SK-MEL-5 (cell line): ENCODE measurements around the gene HAPLN1. TPM values are rescaled to one million over a fixed set of nuclear protein-coding genes. Genes with fewer than 3 reads are reported as not detected.
"Not testable (repeated sequence)": the region's sequence is repeated elsewhere in the genome, so short reads cannot be mapped to it uniquely, and the experiment has no call there.

Experiments used
- DNase-seq: peaks from one replicate; pipeline ENCODE4 v3.0.0-alpha.2; 2016; ENCODE audit warnings: low read depth, low spot score
- in situ Hi-C: cut with HindIII; loops from 2 replicates; pipeline ENCODE4 v1.10.0; 2016; ENCODE audit warnings: low sequenced_read_pairs, high pct_unique_total_duplicates, low pct_unique_long_range_greater_than_20kb
- polyA plus RNA-seq, 2 experiments: library from polyadenylated mRNA; depleted of rRNA; stranded (reverse); fragments of >200 nt; gene quantifications; 2 replicates each; pipeline ENCODE4 v1.2.3, GENCODE V29; 2015
- total RNA-seq: library from RNA; depleted of rRNA; stranded (reverse); fragments of >200 nt; shearing (Covaris generic); gene quantifications from 2 replicates; pipeline ENCODE4 v1.2.3, GENCODE V29; 2014; rRNA removed

The HAPLN1 gene
- not detected in 2 replicates for total RNA-seq
- not detected in 2 replicates for polyA plus RNA-seq (2015; cell fraction: cytosol; rRNA removed)
- not detected in 2 replicates for polyA plus RNA-seq (2015; cell fraction: nucleus; rRNA removed)

GRCh38 chr5:83720836-83721537 is at the start of gene HAPLN1:
Gene HAPLN1, minus strand, starts transcription at chr5:83720855. Its CDS starts 47,332 bp downstream, at chr5:83673523.
- in situ Hi-C loops, result no loop called here
- no peak for DNase-seq

DNA sequence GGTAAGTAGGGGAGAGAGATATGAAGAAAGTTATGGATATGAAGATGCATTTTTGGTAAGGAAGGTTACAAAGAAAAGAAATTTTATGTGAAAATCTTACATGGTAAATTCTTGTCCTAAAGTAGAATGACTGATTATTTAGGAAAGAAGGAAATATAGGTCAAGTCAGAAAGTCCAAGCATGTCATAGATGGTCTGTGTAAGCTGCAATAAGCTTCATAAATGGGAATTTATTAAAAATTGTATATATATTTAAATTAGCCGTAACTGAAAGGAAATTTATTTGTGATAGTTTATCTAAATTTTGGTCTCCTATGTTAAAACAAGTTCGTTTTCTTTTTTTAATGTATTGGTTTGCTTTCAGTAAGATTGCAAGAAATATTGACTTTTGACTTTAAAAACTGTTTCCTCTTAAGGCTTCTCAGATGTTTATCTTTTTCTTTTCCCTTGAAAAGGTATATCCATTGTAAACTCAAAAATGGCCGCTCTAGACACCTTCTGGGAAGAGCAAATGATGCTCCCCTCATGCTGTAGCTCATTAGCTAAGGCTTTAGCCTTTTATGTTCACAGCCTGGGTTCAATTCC is 46.8 kb upstream of the HAPLN1 start:
- in situ Hi-C loops, result no loop called here
- DNase-seq, result no peak

DNA sequence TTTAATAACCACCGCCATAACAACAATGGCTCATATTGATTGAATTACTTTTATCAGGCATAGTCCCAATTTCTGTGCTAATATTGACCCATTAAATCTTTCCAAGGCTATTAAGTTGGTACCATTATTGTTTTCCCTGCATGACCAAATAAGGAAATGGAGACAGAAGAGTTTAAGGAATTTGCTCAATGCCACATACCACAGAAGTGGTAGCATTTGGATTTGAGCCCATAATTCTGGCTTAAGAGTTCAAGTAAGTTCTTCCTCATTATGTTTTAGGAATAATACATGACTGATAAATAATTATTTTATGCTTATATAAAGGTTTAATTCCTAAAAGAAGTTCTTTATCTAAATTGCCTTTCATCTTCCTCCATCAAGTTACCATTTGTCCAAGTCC is 43.4 kb upstream of the HAPLN1 start:
- no peak for DNase-seq

GRCh38 chr5:83760579-83760978 is 39.9 kb upstream of the HAPLN1 start:
- in situ Hi-C loops, result no loop called here

More for the DNA sequence above, 43.4 kb upstream of the HAPLN1 start:
- in situ Hi-C loops, result no loop called here

DNA sequence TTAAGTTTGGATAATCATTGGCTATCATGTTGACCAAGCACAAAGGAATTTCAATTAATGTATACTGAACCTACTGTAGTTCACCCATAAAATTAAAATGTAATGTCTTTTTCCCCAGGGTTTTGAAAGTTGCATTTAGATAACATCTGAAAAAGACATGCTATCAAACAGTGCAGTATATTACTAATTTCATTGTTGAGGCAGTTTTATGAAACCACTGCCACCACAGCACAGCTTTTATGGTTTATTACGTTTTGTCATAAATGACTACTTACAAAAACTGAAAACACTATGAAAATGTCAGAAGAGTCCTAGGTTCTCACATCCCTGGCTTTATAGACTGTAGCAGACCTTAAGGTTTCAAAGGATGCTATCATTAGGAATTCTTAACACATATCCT is 32.0 kb upstream of the HAPLN1 start:
- in situ Hi-C loops, result no loop called here
- DNase-seq, result no peak

More at GRCh38 chr5:83760579-83760978, 39.9 kb upstream of the HAPLN1 start:
- DNase-seq, result no peak

DNA sequence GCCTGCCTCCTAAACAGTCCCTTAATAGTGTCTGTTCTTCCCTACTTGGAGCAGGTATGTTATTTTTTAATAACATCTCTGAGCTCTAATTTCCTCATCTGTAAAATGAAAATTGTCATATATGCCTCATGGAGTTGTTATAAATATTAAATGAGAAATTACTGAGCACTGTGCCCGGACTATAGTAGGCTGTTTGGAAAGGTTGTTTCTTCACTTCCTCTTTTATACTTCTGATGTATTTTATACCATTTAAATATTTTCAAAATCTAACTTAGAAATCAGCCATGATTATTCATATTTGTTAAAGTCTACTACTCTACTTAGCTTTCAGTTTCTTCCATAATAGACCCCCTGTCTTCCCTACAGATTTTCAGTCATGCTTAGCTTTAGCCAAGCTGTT is 30.5 kb upstream of the HAPLN1 start:
- in situ Hi-C loops, result no loop called here
- no peak for DNase-seq

DNA sequence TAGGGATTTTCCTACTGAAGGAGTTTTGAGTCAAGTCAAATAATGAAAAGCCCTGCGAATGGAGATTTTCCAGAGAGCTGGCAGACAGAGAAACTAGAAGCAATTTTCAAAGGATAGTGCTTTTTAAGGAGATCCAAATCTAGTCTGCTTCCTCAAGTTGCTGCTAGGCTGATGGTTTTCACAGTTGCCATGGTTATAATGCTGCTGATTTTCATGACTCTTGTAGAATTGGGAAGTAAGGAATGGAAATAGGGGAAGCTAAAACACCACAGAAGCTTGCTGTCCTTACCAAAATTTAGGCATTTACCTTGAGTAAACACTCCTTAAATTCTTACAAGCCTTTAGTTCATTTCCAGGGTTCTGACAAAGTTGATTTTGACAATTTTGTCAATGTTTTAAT is 30.1 kb upstream of the HAPLN1 start:
- DNase-seq, result no peak
- in situ Hi-C loops, result no loop called here

DNA sequence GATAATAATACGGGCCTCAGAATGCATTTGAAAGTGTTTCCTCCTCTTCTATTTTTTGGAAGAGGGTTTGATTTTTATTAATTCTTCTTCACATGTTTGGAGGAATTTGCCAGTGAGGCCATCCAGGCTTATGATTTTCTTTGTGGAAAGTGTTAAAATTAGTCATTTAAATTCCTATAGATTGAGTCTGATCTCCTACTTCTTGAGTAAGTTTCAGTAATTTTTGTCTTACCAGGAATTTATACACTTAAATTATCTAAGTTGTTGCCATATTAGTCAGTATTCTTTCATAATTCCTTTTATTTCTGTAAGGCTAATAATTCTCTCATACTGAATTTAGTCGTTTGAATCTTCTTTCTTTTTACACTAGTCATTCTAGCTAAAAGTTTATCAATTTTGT is 25.2 kb upstream of the HAPLN1 start:
- in situ Hi-C loops, result no loop called here
- DNase-seq, result no peak

DNA sequence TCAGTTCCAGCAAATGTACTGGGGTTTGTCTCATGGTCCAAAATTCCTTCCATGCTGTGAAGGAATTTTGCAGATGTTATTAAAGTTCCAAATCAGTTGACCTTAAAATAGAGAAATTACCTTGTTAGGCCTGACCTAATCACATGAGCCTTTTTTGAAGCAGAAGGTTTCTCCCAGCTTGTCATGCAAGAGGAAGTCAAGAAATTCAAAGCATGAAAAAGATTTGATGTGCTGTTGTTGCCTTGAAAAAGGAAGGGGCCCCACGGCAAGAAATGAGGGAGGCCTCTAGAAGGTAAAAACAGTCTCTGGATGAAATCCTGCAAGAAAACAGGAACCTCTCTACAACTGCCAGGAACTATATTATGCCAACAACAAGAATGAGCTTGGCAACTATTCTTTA is 24.2 kb upstream of the HAPLN1 start:
- in situ Hi-C loops, result no loop called here
- no peak for DNase-seq

- no peak for DNase-seq
- in situ Hi-C loops, result no loop called here
These were observed 21.4 kb upstream of the HAPLN1 start for GRCh38 chr5:83742089-83742488.

- no peak for DNase-seq
- in situ Hi-C loops, result no loop called here
These were observed 20.9 kb upstream of the HAPLN1 start for GRCh38 chr5:83741571-83741970.

DNA sequence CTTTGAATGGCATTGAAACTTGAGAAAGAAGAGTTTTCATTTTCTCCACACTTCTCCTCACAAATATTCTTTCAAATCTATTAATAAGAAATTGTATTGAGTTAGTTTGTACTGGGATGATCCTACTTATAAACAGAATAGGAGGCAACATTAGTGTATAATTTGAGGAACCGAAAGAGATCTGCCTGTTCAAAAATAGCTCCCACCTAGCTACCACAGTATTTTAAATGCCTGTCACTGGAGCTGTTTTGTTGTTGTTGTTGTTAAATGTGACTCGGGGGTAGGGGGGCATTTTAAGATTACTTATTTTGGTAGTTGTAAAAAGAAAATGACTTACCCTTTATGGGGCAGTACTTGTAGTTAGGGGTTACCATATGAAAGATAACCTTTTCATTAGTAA is 20.1 kb upstream of the HAPLN1 start:
- DNase-seq, result no peak

GRCh38 chr5:83736169-83736568 is 15.5 kb upstream of the HAPLN1 start:
- in situ Hi-C loops, result not testable (repeated sequence)

More for the DNA sequence above, 20.1 kb upstream of the HAPLN1 start:
- in situ Hi-C loops, result no loop called here

DNA sequence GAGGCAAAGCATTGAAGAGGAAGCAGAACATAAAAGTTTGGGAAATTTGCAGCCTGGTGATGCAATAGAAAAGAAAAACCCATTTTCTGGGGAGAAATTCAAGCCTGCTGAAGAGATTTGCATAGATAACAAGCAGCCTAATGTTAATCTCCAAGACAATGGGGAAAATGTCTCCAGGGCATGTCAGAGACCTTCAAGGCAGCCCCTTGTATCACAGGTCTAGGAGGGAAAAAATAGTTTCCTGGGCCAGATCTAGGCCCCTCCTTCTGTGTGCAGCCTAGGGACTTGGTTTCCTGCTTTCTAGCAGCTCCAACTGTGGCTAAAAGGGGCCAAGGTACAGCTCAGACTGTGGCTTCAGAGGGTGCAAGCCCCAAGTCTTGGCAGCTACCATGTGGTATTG is 14.4 kb upstream of the HAPLN1 start:
- in situ Hi-C loops, DNase-seq: not testable (repeated sequence)

More at GRCh38 chr5:83736169-83736568, 15.5 kb upstream of the HAPLN1 start:
- DNase-seq, result not testable (repeated sequence)

DNA sequence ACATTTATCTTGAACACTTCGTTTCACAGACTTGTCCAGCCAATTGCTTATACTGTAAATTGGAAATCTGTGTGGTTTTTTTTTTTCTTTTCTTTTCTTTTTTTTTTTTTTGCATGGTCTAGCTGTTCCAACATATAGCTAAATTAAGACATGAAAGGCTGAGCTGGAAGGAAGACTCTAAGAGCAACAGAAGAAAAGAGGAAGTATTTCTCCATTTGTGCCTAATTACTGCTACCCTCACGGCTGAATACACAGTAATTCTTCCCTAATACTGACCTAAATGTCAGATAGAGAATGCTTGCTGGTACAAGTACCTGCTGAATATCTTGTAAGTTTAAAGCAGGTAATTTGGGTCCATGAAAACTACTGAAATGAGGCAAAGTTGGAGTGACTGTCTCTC is 11.0 kb upstream of the HAPLN1 start:
- in situ Hi-C loops, result no loop called here
- no peak for DNase-seq

DNA sequence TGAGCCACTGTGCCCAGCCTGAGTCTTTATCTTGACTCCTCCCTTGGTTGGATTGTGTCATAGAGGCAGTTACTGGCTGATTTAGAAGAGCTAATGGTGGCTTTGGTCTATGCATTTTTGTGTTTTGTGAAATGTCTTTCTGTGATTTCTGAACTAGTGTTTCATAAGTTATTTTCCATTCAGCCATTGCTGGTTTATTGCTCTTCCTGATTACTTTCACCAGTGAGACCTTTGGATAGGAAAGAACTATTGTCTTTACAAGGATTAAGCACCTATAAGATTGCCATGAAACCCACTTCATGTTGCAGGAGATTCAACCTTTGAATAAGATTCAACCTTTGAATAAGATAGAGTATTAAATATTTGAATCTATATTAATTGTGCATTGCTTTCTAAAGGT is 8.7 kb upstream of the HAPLN1 start:
- in situ Hi-C loops, result no loop called here
- DNase-seq, result no peak

DNA sequence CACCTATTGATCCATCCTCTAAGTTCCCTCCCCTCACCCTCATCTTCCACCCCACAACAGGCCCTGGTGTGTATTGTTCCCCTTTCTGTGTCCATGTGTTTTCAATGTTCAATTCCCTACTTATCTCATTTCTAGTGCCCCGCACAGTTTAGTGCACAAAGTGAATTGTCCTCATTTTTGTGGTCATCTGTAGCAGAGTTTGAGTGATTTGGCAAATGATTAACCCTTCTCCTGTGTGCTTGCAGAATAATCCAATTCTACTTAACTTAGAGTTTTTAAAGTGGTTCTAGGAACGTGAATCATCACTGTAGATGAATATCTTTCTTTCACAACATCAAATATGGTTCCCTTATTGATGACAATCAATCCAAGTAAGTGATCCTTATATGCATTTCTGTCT is 6.3 kb upstream of the HAPLN1 start:
- DNase-seq, result no peak
- in situ Hi-C loops, result no loop called here

GRCh38 chr5:83724935-83725334 is 4.3 kb upstream of the HAPLN1 start:
- in situ Hi-C loops, result no loop called here
- DNase-seq, result peak; percentile 15

GRCh38 chr5:83724001-83724400 is 3.3 kb upstream of the HAPLN1 start:
- DNase-seq, result no peak
- in situ Hi-C loops, result no loop called here
